ENCODE results near the gene SBK3.

The SBK3 gene

DNA sequence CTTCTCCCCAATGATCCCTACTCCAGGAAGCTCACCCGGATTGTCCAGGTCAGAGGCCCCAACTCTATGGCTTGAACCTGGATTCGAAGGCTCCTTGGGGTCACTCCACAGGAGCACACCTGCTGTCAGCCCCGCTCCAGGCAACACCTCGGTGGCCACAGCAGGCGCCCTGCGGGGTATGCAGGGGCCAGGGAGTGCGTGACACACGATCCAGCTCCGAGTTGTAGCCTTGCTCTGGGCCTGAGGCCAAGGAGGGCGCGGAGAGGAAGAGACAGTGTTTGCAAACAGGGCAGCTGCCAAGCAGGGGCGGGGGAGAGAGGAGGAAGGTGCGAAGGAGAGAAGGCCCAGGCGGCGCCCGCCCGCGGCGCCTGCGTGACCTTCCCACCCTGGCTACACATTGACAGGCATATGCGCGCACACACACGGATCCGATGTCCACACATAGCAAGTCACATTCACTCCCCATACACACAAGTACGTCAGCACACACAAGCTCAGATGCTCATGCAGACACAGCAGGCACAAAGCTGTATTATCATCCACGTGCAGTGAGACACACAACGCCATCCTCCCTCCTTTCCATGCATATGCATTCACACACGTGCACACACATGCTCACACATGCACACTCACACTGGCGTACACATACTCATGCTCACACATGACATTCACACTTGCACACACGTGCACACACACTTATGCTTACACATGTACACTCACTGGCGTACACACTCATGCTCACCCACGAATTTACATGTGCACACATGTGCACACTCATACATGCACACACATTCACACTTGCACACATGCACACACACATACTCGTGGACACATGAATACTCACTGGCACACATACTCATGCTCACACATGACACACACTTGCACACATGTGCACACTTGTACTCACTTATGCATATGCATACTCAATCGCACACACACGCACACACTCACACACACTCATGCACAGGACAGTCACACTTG is 18.8 kb downstream of the SBK3 start:
- Histone ChIP-seq H3K4me2 (ENCODE audit: low read length) (no peak overlapping the region), H3K4ac (ENCODE audit: low read depth, low read length) (no peak overlapping the region), H3K4me1 (ENCODE audit: control insufficient read depth in 1 of 2, insufficient read depth in 2 of 2, low read length in 2 of 2) (no peaks in the 10 kb centered on the region), H2AFZ (ENCODE audit: insufficient read depth, low read length, poor library complexity) (no peak overlapping the region), H4K12ac (ENCODE audit: low read depth, low read length) (no peak overlapping the region), H2BK5ac (ENCODE audit: low read depth, low read length, poor library complexity) (no peak overlapping the region), H4K91ac (ENCODE audit: low read depth, low read length) (no peak overlapping the region), H3K18ac (ENCODE audit: low read length) (no peak overlapping the region), H3K27ac (ENCODE audit: low read depth, low read length) (no peak overlapping the region), H3K4me3 (ENCODE audit: low read depth, low read length) (peak overlapping the region; percentile 27), H4K8ac (ENCODE audit: low read depth, low read length) (no peak overlapping the region), H3K9ac (ENCODE audit: low read length) (no peak overlapping the region), H3K27me3 (ENCODE audit: insufficient read depth, low read length) (no peaks in the 10 kb centered on the region), H2BK120ac (ENCODE audit: insufficient read depth, low read length, poor library complexity) (no peak overlapping the region), H3K14ac (ENCODE audit: low read length) (no peak overlapping the region), H2AK5ac (ENCODE audit: low read length) (no peak overlapping the region), H3K36me3 (ENCODE audit: control insufficient read depth in 1 of 2, insufficient read depth in 2 of 2, low read length in 2 of 2) (no peaks in the 10 kb centered on the region), H2BK12ac (ENCODE audit: low read length) (no peak overlapping the region), H3K9me3 (ENCODE audit: insufficient read depth, low read depth, low read length) (peaks cover 11% of the 10 kb centered on the region), H3K79me1 (ENCODE audit: low read length) (no peaks in the 10 kb centered on the region), H3K23ac (ENCODE audit: low read length) (peak overlapping the region; percentile 58), H3K79me2 (ENCODE audit: control insufficient read depth, insufficient read depth, low read length, poor library complexity) (no peaks in the 10 kb centered on the region)
- no CpG with 5 or more reads among the region's 35 CpGs for WGBS (ENCODE audit: extremely low coverage, insufficient coverage, insufficient read length)
- DNase-seq: no peak

DNA sequence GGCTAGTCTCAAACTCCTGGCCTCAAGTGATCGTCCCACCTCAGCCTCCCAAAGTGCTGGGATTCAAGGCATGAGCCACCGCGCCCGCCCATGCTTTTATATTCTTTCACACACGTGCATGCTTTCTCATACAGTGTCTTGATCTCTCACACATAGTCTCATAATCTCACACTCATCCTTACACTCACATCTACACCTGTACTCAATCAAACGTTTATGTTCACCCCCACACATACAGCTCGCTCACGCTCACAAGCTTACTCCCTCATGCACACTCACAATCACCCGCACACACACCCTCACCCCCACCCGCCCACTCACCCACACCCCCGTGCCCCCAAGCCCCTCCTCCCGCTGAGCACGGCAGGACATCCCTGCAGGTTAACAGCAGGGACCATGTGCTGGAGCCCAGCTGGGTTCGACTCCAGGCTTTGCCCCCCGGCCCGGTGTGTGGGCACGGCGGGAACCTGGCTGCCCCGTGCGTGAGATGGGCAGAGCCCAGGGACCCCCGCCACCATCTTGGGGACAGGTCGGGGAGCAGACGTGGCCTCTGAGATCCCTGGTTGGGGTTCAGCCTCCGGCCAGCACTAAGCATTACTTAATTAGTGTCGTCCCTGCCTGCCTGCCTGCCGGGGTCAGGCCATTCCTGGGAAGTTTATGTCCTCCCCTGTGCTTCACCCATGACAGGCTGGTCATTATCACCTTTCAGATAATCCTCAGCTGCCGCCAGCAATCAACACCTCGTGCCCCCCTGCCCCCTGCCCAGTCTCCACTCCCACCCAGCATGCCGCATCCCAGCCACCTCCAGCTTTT is 19.8 kb downstream of the SBK3 start:
- peaks cover 11% of the 10 kb centered on the region for H3K9me3 ChIP-seq (ENCODE audit: insufficient read depth, low read depth, low read length)
- H3K18ac ChIP-seq (ENCODE audit: low read length): no peak overlapping the region
- no peak overlapping the region for H3K4me2 ChIP-seq (ENCODE audit: low read length)
- WGBS (ENCODE audit: extremely low coverage, insufficient coverage, insufficient read length): 100% methylated on average over 5 of the region's 29 CpGs
- H4K12ac ChIP-seq (ENCODE audit: low read depth, low read length): no peak overlapping the region
- no peak overlapping the region for H2AFZ ChIP-seq (ENCODE audit: insufficient read depth, low read length, poor library complexity)
- H4K91ac ChIP-seq (ENCODE audit: low read depth, low read length): no peak overlapping the region
- no peaks in the 10 kb centered on the region for H3K79me1 ChIP-seq (ENCODE audit: low read length)
- no peak overlapping the region for H3K9ac ChIP-seq (ENCODE audit: low read length)
- H2BK120ac ChIP-seq (ENCODE audit: insufficient read depth, low read length, poor library complexity): no peak overlapping the region
- H3K79me2 ChIP-seq (ENCODE audit: control insufficient read depth, insufficient read depth, low read length, poor library complexity): no peaks in the 10 kb centered on the region
- H3K27me3 ChIP-seq (ENCODE audit: insufficient read depth, low read length): no peaks in the 10 kb centered on the region
- no peak overlapping the region for H2BK5ac ChIP-seq (ENCODE audit: low read depth, low read length, poor library complexity)
- no peak overlapping the region for H3K4me3 ChIP-seq (ENCODE audit: low read depth, low read length)
- no peak overlapping the region for H2BK12ac ChIP-seq (ENCODE audit: low read length)
- no peak overlapping the region for H2AK5ac ChIP-seq (ENCODE audit: low read length)
- H3K4me1 ChIP-seq (ENCODE audit: control insufficient read depth in 1 of 2, insufficient read depth in 2 of 2, low read length in 2 of 2): no peaks in the 10 kb centered on the region
- DNase-seq: no peak
- no peaks in the 10 kb centered on the region for H3K36me3 ChIP-seq (ENCODE audit: control insufficient read depth in 1 of 2, insufficient read depth in 2 of 2, low read length in 2 of 2)
- no peak overlapping the region for H3K4ac ChIP-seq (ENCODE audit: low read depth, low read length)
- no peak overlapping the region for H3K14ac ChIP-seq (ENCODE audit: low read length)
- H4K8ac ChIP-seq (ENCODE audit: low read depth, low read length): no peak overlapping the region
- H3K23ac ChIP-seq (ENCODE audit: low read length): no peak overlapping the region
- no peak overlapping the region for H3K27ac ChIP-seq (ENCODE audit: low read depth, low read length)

DNA sequence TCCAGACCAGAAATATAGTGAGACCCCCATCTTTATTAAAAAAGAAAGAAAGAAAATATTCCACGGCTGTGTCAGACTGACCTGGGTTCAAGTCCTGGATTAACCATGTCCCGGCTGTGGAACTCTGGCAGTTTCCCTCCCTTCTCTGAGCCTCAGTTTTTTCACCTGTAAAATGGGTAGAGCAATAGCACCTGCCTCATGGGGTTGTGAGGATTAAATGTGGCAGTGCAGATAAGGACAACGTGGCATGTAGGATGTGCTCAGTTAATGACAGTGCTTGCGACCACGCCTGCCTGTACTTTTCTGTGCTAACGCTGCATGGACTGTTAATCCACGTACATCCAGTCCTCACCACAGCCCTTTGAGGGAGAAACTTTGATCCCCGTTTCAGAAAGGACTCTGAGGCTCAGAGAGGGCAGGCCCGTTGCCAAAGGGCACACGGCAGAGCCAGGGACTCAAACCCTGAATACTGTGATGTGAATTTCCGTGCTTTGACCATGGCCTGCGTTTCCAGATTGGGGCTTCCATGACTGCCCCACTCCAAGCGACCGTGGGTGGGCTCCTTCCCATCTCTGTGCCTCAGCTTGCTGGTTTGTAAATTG is 24.6 kb downstream of the SBK3 start:
- H3K36me3 ChIP-seq (ENCODE audit: control insufficient read depth in 1 of 2, insufficient read depth in 2 of 2, low read length in 2 of 2): no peaks in the 10 kb centered on the region
- H3K14ac ChIP-seq (ENCODE audit: low read length): no peak overlapping the region
- no CpG with 5 or more reads among the region's 14 CpGs for WGBS (ENCODE audit: extremely low coverage, insufficient coverage, insufficient read length)
- H3K9ac ChIP-seq (ENCODE audit: low read length): no peak overlapping the region
- no peak overlapping the region for H3K27ac ChIP-seq (ENCODE audit: low read depth, low read length)
- no peak overlapping the region for H3K23ac ChIP-seq (ENCODE audit: low read length)
- H4K8ac ChIP-seq (ENCODE audit: low read depth, low read length): no peak overlapping the region
- H2BK12ac ChIP-seq (ENCODE audit: low read length): no peak overlapping the region
- no peaks in the 10 kb centered on the region for H3K27me3 ChIP-seq (ENCODE audit: insufficient read depth, low read length)
- H2AK5ac ChIP-seq (ENCODE audit: low read length): no peak overlapping the region
- no peak for DNase-seq
- peaks cover 0 to 4% of the 10 kb centered on the region in 2 experiments for H3K4me1 ChIP-seq (ENCODE audit: control insufficient read depth in 1 of 2, insufficient read depth in 2 of 2, low read length in 2 of 2)
- no peak overlapping the region for H3K4ac ChIP-seq (ENCODE audit: low read depth, low read length)
- H2BK120ac ChIP-seq (ENCODE audit: insufficient read depth, low read length, poor library complexity): no peak overlapping the region
- no peak overlapping the region for H2AFZ ChIP-seq (ENCODE audit: insufficient read depth, low read length, poor library complexity)
- H3K4me3 ChIP-seq (ENCODE audit: low read depth, low read length): peak overlapping the region; percentile 4
- no peak overlapping the region for H3K18ac ChIP-seq (ENCODE audit: low read length)
- peaks cover 3% of the 10 kb centered on the region for H3K79me1 ChIP-seq (ENCODE audit: low read length)
- H3K4me2 ChIP-seq (ENCODE audit: low read length): no peak overlapping the region
- no peaks in the 10 kb centered on the region for H3K79me2 ChIP-seq (ENCODE audit: control insufficient read depth, insufficient read depth, low read length, poor library complexity)
- no peak overlapping the region for H4K12ac ChIP-seq (ENCODE audit: low read depth, low read length)
- no peak overlapping the region for H2BK5ac ChIP-seq (ENCODE audit: low read depth, low read length, poor library complexity)
- peaks cover 5% of the 10 kb centered on the region for H3K9me3 ChIP-seq (ENCODE audit: insufficient read depth, low read depth, low read length)
- no peak overlapping the region for H4K91ac ChIP-seq (ENCODE audit: low read depth, low read length)
